Mononuclear cell (primary cell): Measurements from ENCODE around the gene XPR1. TPM values are rescaled to one million over a fixed set of nuclear protein-coding genes. Genes with fewer than 3 reads are reported as not detected.

Source experiments
- H3K27me3 ChIP-seq: 2 replicates; pipeline ENCODE4 v1.6.0; 2011; ENCODE audit warnings: low read length, control low read depth; ENCODE audit not compliant: insufficient read depth
- H3K4me1 ChIP-seq: 2 replicates; pipeline ENCODE4 v1.5.1; 2011; ENCODE audit warnings: mild to moderate bottlenecking, low read length, control low read depth; ENCODE audit not compliant: insufficient read depth
- H3K4me3 ChIP-seq: 2 replicates; pipeline ENCODE4 v1.5.1; 2011; ENCODE audit warnings: mild to moderate bottlenecking, low read length, moderate library complexity
- H3K9me3 ChIP-seq: 2 replicates; pipeline ENCODE4 v1.5.1; 2011; ENCODE audit warnings: low read depth, mild to moderate bottlenecking, control low read depth, low read length
- total RNA-seq: library from RNA; depleted of rRNA; stranded (reverse); fragments of >200 nt; gene quantifications from one replicate; pipeline ENCODE4 v1.2.3, GENCODE V29; 2012

Gene XPR1
- total RNA-seq, 1 donor = 19.4 TPM

DNA sequence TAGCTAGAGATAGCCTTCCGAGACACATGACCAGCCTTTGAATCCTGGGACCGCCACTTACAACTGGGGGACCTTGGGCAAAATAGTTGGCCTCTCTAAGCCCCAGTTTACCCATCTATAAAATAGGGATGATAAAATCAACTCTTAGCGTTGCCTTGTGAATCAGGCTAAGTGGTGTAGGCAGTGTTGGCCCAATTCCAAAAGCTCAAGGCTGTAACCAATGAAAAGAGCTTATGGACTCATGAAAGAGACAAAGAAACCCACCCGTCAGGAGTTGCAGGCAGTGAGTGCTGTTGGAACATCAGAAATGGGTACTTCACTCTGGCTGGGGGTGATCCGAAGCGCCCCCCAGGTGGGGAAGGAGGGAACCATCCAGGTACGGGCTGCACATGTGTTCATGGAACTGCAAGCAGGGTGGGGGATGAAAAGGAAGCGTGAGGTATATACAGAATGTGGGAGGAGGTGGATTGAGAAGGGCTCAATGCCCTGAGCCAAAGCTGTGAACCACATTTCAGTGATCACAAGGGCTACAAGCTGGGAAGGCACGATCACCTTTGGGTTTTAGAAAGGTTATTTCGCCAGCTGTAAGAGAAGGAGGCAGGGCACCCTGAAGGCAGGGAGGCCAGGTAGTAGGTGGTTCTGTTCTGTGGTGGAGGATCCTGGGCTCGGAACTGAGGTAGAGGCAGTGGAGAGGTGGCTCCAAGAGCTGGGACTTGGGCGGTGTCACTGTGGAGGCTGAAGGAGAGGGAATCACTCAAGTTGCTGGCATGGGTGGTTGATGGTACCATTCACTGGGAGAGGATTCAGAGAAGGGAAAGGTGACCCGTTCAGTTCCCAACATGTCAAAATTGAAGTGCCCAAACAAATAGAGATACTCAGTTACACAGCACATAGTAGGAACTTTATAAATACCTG is 269.5 kb downstream of the XPR1 start:
- Histone ChIP-seq H3K27me3 (no peaks in the 10 kb centered on the region), H3K4me1 (no peaks in the 10 kb centered on the region), H3K4me3 (no peak overlapping the region)

DNA sequence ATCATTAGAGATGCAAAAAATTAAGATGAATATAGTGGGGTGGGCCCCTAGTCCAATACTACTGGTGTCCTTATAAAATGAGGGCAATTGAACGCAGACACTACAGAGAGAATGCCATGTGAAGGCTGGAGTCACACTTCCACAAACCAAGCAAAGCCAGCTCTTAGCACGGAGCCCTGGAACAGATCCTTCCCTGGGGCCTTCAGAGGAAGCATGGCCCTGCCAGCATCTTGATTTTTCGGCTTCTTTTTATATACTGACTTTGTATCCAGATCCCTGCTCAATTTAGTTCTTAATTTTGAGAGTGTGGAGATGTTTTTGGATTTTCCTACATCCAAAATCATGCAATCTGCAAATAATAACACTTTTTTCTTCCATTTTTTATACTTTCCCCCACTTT is 270.7 kb downstream of the XPR1 start:
- Histone ChIP-seq H3K4me3 (no peak overlapping the region), H3K9me3 (no peaks in the 10 kb centered on the region), H3K4me1 (no peaks in the 10 kb centered on the region), H3K27me3 (no peaks in the 10 kb centered on the region)

More for the DNA sequence above, 269.5 kb downstream of the XPR1 start:
- no peaks in the 10 kb centered on the region for H3K9me3 ChIP-seq

DNA sequence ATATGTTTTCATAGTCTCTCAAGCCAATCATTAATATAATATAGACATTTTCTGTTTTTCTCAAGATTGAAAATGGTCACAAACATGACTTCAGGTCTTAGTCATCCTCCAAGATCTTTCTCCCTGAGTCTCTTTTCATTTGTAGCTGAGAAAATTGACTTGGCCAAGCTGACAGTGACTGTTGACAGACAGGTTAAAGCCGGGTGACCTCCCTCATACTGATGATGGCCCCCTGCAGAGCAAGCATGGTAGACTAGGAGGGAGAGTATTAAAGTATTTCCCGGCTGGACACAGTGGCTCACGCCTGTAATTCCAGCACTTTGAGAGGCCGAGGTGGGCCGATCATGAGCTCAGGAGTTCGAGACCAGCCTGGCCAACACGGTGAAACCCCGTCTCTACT is 274.1 kb downstream of the XPR1 start:
- no peaks in the 10 kb centered on the region for H3K4me1 ChIP-seq
- no peak overlapping the region for H3K4me3 ChIP-seq
- H3K9me3 ChIP-seq = no peaks in the 10 kb centered on the region
- peaks cover 5% of the 10 kb centered on the region for H3K27me3 ChIP-seq

DNA sequence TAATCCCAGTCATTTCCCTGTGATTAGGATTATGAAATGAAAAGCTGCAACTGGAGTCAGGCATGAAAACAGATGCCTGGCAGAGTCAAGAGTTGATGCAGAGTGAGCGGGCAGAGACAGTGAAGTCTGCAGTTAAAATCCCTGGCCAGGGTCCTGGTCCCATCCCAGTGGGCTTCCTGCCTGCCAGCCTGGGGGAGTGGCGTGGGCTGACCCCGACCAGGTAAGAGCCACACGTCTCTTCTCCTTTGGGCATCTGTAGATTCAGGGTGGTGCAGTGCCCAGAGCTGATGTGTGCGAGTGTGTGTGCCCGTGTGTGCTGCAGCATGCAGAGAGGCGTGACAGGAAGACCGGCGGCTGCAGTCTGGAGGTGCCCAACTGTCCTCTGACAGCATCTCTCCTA is 274.7 kb downstream of the XPR1 start:
- Histone ChIP-seq H3K4me3 (no peak overlapping the region), H3K4me1 (no peaks in the 10 kb centered on the region), H3K27me3 (peaks cover 11% of the 10 kb centered on the region), H3K9me3 (no peaks in the 10 kb centered on the region)

DNA sequence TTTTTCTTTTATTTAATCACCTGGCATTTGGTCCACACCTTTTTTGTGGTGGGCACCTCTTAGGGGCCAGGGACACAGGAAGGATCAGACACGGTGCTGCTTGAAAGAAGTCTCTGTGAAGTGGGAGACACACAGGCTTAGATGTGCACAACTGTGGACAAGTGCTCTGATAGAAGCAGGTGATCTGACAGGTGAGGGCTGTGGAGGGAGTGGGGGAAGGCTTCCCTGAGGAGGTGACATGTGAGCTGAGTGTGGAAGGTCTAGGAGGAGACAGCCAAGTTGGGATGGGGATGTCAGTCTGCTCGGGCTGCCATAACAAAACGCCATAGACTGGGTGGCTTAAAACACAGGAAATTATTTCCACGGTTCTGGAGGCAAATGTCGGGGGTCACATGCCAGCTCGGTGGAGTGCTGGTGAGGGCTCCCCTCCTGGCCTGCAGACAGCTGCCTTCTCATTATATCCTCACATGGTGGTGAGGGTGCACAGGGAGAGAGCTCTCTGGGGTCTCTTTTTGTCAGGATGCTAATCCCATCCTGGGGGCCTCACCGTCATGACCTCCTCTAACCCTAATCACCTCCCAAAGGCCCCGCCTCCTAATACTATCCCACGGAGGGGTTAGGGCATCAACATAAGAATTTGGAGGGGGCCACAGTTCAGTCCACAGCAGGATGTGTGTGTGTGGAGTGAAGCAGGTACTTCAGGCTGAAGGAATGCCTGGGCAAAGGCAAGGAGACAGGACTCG is 275.7 kb downstream of the XPR1 start:
- no peak overlapping the region for H3K4me3 ChIP-seq
- peaks cover 20% of the 10 kb centered on the region for H3K27me3 ChIP-seq
- H3K9me3 ChIP-seq = no peaks in the 10 kb centered on the region
- H3K4me1 ChIP-seq = peaks cover 9% of the 10 kb centered on the region

DNA sequence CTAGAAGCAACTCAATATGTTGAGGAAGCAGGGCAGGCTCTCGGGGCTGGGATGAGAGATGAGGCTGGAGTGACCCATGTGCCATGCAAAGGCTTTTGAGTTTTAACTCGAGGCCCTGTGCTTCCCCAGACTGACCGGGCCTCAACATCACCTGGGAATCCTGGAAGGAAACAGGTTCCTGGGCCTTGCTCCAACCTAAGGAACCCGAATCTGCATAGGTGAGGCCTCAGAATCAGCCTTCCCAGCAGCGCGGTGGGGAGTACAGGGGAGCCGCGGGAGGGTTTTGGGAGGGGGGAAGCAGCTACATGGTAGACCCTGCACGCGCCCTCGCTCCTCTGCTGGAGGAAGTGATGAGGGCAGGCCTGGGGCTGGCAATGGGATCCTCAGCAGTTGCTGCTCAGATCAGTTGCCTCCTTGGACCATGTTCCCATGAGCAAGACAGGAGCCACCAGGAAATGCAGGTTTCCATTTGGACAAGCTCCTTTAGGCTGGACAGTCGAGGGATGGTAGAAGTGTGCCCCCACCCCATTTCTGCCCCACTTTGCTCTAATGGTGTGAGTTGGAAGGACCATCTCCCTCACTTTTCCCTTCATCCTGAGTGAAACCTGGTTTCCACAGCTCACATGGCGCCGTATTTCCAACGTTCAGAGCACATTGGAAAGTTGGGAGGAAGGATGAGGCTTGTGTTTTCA is 276.4 kb downstream of the XPR1 start:
- H3K4me3 ChIP-seq = no peak overlapping the region
- peaks cover 20% of the 10 kb centered on the region for H3K27me3 ChIP-seq
- no peaks in the 10 kb centered on the region for H3K9me3 ChIP-seq
- peaks cover 13% of the 10 kb centered on the region for H3K4me1 ChIP-seq

DNA sequence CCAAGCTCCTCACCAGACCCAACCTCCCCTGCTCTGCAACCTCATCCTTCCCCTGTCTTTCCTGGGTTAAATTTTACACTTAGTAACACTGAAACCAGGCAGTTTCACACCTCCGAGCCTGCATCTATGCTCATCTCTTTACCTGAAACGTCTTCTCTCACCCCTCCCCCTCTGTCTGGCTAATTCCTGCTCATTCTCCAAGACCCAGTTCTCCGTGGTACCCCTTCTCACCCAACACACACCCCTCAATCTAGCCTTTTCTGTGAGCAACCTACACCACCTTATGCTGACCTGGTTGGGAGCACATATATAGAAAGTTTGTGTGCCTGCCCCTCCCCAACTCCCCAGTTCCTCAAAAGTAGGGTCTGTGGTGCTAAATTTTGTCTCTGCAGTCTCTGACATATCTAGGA is 277.2 kb downstream of the XPR1 start:
- H3K4me1 ChIP-seq = peaks cover 13% of the 10 kb centered on the region
- no peaks in the 10 kb centered on the region for H3K9me3 ChIP-seq
- H3K4me3 ChIP-seq = no peak overlapping the region
- H3K27me3 ChIP-seq = peaks cover 25% of the 10 kb centered on the region

DNA sequence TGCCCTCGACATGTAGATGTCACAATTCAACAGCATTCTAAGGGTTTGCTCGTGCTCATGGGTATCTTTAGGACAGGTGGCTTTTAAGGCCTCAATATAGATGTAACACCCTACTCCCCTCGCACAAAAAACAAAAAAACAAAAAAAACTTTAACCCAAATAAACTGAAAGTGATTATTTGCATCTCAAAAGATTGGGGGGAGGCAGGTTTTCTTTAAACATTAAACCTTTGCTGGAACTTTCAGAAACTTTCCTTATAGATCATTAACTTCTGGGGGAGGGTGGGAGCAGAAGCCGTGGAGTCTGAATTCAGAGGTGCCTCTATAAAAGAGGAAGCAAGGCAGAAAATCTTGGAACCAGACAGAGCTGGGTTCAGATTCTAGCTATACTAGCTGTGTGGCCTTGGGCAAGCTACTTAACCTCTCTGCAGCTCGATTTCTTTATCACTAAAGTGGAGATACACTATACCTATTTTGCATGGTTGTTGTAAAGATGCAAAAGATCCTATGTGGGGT is 277.7 kb downstream of the XPR1 start:
- no peaks in the 10 kb centered on the region for H3K9me3 ChIP-seq
- H3K4me1 ChIP-seq = peaks cover 13% of the 10 kb centered on the region
- H3K4me3 ChIP-seq = no peak overlapping the region
- H3K27me3 ChIP-seq = peaks cover 28% of the 10 kb centered on the region

DNA sequence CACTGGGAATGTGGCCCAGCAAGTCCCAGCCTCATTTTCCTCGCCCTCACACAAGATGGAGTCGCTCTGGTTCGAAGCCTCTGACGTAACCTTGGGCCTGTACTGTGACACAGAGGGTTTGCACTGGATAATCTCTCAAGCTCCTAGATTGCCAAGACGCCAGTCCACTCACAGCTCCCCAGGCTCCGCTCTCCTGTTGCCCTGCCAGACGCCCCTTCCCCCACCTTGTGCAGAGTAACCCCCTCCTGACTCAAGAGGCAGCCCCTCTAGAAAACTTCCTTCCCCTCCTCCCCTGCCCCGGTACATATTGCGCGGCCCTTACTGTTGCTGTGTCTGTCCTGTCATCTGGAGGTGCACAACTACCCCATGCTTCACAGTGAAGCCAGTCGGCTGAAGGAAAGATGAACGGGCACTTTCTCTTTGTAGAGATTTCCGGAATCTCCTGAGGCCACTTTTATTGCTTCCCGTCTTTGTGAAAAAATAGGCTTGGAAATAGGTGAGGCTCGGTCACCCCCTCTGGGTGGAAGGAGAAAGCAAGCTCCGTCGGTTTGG is 279.9 kb downstream of the XPR1 start:
- no peak overlapping the region for H3K4me3 ChIP-seq
- no peaks in the 10 kb centered on the region for H3K9me3 ChIP-seq
- peaks cover 28% of the 10 kb centered on the region for H3K27me3 ChIP-seq
- peaks cover 13% of the 10 kb centered on the region for H3K4me1 ChIP-seq

DNA sequence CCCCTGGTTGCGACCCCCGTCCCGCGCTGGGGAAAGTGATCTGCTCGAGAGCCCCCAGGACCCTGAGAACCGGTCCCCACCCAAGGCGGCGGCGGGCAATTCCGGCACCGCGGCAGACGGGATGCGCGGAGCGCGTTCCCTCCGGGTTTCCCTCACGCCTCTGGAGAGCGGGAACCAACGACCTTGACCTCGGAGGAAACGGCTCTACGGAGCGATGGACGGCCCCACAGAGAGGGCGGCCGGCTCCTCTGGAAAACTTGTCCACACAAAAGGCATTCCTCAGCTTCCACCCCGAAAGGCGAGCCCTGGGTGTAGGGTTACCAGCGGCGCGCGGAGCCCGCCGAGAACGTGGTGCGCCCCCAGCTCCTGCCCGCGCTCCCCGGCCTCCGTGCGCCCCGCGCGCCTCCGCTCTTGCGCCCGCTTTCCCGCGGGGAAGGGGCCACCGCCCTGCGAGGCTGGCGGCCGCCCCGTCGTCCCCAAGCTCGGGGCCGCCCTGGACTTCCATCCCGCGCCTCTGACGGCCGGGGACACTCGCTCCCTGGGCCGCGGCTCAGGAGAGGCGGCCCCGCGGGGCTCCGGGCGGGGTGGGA is 280.5 kb downstream of the XPR1 start:
- Histone ChIP-seq H3K4me1 (peaks cover 13% of the 10 kb centered on the region), H3K4me3 (peak overlapping the region; percentile 16), H3K9me3 (no peaks in the 10 kb centered on the region), H3K27me3 (peaks cover 28% of the 10 kb centered on the region)

DNA sequence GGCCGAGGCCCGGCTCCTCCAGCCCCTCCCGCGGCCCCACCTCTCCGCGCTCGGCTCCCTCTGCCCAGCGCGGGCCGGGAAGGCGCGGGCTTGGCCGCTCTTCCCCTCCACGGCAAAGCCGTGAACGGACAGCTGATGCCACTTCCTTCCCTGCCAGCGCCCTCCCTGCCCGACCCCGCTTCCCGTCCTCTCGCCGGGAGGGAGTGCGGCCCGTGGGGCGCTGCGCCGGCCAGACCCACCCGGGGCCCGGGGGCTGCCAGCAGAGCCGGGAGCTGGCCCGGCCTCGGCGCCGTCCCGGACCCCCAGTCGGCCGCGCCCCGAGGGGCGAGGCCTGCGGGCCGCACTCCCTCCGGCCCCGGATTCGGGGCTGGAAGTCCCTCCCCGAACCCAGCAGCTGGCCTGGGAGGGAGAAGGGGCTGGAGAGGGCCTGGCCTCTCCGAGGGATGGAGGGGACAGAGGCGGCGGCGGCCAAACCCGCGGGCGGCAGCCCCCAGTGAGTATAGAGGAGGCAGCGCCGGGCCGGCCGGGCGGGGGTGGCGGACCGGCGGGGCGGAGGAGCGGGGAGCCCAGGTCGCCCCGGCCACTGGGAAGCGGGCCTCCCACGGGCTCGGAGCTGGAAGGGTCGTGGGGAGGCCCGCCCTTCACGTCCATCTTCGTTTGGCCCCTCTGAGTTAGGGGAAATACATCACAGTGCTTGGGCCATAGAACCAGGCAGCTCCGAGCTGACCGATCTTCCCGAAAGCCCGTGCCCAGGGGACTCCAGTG is 281.2 kb downstream of the XPR1 start, which contains the start of gene KIAA1614:
TSS of gene KIAA1614 (plus strand) at position 97 of the 765 bp plus-strand sequence. CDS start at position 444, 347 bp downstream.
- H3K4me3 ChIP-seq = peak within 1 kb of the TSS; percentile 16
- peaks cover 28% of the 10 kb centered on the region for H3K27me3 ChIP-seq
- H3K9me3 ChIP-seq = no peaks in the 10 kb centered on the region

DNA sequence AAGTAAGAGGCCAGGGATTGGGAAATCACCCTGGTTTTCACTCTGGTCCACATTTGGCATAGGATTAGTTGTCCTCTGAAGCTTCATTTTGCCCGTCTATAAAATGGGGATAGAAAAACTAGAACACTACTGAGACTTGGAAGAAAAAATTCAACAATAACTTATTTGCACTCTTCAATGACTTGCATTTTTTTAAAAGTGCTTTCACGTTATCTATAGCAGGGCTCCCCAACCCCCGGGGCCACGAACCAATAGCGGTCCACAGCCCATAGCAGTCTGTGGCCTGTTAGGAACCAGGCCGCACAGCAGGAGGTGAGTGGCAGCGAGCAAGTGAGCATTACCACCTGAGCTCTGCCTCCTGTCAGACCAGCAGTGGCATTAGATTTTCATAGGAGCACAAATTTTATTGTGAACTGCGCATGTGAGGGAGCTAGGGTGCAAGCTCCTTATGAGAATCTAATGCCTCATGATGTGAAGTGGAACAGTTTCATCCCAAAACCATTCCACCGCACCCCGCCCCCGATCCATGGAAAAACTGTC is 283.7 kb downstream of the XPR1 start:
- Histone ChIP-seq H3K4me1 (peaks cover 13% of the 10 kb centered on the region), H3K27me3 (peaks cover 25% of the 10 kb centered on the region), H3K4me3 (no peak overlapping the region), H3K9me3 (no peaks in the 10 kb centered on the region)

More for the DNA sequence above, 281.2 kb downstream of the XPR1 start, which contains the start of gene KIAA1614:
- H3K4me1 ChIP-seq = peaks cover 13% of the 10 kb centered on the region

DNA sequence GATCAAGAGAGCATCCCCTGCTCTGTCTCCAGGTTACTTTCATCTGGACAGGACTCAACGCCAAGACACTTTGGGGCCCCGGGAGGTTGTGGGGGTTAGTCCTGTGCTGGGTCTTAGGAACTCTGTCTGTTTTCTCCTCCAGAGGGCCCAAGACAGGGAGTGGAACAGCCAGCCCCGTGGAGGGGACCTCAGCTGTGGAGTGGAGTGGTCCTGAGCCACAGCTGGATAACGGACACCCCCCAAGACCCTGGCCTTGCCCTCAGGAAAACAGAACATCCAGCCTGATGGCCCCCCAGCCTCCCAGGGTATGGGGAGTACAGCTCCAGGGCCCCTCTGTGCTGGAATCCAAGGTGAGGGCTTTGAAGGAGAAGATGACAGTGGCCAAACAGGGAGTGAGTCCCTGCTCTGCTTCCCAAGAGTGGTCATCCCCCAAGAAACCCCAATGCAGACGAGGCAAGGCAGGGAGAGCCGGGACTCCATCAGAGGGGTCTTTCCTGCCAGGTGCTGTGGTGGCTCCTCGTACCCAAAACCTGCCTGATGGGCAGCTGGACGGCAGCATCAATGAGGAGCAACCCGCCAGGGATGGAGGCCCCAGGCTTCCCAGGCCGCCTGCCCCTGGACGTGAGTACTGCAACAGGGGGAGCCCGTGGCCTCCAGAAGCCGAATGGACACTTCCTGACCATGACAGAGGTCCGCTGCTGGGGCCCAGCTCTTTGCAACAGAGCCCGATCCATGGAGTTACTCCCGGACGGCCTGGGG is 284.4 kb downstream of the XPR1 start:
- Histone ChIP-seq H3K4me1 (peaks cover 13% of the 10 kb centered on the region), H3K9me3 (no peaks in the 10 kb centered on the region), H3K27me3 (peaks cover 20% of the 10 kb centered on the region), H3K4me3 (no peak overlapping the region)
